Measurements from ENCODE around the gene ANKRD9.

Gene ANKRD9

DNA sequence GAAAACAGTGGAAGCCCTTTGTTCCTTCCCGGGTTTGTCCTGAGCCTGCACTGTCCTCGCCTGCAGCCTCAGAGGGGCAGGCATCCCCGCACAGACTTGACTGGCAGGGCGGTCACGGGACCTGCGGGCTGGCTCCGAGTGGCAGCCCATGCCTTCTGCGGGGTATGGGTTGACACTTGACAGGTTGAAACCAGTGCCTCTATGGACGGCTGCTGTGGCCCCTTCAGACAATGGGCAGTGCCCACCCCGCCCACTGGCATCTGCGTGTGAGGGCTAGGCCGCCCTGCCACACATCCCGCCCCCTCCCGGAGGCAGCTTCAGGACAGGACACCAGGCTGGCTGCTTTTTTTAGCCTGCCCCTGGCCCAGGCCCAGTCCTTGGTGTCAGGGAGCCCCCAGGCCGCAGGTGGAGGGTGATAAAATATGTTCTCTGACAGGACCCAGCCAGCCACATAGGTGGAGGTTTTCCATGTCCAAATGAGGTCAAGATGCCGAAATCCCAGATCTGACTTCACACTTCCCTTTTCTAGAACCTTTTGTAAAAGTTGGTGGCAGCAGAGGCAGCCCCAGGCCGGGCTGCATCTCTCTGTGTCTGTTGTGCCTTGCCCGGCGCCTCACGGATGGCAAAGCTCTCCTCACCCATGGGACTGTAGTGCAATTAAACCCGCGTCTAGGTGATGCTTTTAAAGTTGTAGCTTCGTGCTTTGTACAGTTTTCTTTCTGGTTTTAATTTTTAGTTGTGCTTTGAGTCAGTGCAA lies 10.0 kb downstream of the ANKRD9 start:
- no peak for DNase-seq

DNA sequence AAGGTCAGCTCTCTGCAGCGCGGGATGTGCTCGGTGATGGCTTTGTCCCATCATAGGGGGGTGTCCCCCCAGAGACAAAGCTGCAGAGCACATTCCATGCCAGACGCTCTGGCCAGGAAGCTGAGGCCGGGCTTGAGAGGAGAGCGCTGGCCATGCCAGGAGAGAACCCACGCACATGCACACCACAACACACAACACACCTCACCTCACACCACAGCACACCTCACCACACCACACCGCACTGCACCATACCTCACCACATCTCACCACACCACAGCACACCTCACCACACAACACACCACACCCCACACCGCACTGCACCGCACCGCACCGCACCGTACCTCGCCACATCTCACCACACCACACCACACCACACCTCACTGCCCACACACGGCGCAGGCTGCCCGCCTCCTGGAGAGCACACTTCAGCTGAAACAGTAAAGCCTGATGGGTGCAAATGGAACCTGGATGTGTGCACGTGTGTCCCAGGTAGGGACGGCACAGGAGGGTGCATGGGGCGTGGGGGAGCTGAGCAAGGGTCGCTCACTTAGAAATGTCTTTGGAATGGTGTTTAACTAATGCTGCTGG lies 10.8 kb downstream of the ANKRD9 start:
- no peak for DNase-seq

DNA sequence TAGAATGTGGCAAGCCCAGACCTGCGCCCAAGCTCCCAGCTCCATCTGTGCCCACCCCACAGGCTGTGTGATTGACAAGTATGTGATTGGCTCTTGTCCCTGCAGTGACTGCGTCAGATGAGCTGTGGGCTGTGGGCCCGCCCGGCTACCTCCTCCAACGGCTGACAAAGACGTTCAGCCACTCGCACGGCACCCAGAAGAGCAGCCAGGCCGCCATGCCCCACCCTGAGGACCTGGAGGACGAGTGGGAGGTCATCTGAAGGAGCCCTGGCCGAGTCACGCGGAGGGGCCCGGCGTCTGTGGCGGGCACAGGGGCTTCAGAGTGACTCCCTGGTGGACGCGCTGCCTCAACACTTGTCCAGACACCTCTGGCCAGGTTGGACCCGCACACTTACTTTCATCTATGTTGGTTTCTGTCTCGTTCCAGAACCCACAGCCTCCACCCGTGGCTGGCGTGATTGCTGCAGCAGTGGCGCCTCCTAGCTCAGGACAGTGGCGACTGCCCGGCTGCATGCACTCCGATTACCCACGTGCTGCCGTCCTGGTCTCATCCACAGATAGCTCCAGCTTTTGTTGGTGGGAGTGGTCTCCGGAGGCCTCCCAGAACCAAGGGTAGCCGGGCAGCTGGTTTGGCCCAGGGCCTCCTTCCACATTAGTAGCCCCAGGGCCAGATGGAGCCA lies 11.4 kb downstream of the ANKRD9 start:
- peak in 19 of 58 donors; percentile 23 to 65 (median 43) for DNase-seq

DNA sequence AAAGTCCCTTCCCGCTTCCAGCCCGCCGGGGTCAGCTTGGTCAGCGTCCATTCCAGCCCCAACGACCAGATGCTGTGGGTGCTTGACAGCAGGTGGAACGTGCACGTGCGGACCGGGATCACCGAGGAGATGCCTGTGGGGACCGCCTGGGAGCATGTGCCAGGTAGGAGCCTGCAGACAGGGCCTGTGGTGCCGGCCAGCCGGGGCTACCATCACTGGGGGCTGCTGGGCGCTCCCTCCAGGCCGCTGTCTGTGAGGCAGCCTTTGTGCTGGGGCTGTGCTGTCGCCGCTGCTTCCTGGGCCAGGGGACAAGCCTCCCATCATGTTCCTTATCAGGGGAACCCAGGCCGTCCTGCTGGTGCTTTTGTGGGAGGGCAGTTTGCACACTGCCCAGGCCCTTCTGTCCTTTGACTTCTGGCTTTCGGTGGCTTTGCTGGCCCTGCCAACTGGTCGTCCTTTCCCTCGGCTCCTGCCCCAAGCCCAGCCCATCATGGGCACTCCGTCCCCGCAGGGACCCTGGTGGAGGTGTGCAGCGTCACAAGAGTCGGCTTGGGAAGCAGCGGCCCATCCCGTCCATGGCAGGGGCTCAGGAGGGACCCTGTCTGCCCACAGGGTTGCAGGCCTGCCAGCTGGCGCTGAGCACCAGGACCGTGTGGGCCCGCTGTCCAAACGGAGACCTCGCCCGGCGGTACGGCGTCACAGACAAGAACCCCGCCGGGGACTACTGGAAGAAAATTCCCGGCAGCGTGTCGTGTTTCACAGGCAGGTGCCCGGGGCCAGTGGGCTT lies 12.4 kb downstream of the ANKRD9 start:
- no peak for DNase-seq

DNA sequence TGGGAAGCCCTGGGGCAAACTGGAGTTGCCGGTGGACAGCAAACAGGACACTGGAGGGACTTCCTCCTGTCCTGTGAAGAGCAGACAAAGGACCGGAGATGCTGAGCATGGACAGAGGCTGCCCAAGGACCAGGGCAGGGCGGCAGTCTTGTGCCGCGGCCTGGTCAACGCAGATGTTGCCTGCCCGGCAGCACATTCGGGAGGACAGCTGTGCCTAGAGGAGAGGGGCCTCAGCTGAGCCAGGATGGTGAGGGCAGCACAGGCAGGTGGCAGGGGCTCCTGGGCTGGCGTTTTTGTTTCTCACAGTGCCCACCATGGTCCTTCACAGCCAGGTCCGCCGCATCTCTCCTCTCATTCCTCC lies 13.3 kb downstream of the ANKRD9 start:
- DNase-seq: no peak

DNA sequence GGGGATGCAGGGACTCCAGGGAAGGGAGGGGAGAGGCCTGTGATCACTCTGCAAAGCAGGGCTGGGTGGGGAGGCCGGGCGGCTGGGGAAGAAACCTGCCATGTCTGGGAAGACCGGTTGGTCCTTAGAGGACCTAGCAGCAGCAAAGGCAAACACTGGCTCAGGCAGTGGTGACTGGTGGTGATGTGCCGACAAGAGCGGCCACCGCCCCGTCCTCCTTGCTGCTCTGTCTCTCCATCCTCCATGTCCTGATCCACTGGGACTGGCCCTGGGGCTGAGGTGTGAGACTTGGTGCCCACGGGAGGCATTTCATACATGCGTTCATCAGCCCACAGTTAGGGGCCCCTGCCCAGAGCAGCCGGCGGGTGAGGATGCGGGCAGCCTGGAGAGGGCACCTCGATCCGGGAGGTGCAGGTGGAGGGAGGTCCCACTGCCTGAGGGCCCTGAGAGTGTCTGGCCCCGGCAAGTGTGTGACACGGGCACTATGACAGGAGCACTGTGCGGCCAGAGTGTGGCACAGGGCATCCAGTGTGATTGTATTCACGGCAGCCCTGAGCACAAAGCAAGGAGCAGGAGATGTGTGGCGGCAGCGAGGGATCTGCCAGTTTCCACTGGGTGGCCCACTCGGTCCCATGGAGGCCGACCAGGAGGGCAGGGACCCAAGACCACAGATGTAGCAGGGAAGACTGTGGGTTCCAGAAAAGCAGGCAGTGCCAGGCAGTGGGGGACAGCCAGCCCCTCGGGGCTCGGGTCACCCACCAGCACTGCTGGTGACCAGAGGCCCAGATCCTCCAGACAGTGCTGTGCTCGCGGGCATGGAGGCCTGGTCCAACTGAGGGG lies 13.9 kb downstream of the ANKRD9 start:
- no peak for DNase-seq

DNA sequence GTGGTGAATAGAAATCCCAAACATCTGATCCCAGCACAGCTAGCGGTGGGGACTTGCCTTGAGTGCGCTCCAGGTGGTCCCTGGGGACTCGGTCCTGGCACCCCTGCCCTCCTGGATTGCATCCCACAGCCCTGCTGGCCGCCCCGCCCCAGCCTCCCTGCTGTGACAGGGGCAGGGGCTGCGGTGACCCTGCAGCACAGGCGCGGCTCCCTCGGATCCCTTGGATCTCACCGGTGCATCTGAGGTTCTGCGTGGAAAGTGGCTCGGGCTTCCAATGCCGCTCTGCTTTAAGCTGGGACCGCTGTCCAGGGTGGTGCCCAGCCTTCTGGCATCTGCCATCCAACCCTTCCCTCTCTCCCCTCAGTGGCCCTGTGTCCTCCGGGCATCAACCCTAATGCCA lies 16.0 kb downstream of the ANKRD9 start:
- no peak for DNase-seq

DNA sequence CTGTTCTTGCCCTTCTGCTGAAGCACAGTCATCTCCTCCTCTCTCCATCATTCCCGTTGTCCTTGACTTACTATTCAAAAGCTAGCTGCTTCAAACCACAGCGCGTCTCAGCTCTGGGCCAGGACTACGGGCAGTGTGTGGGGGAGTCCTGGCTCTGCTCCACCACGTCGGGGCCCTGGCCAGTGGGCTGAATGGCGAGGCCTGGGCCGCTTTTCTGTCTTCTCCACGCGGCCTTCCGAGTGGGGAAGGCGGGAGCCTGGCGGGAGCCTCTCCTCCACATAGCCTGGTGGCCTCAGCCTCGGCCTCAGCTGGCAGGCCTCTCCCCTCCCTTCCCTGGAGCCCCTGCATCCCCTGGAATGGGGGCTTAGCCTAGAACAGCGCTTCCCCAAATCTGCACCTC lies 16.5 kb downstream of the ANKRD9 start:
- DNase-seq: peak in 2 of 58 donors; percentile 29 to 42

DNA sequence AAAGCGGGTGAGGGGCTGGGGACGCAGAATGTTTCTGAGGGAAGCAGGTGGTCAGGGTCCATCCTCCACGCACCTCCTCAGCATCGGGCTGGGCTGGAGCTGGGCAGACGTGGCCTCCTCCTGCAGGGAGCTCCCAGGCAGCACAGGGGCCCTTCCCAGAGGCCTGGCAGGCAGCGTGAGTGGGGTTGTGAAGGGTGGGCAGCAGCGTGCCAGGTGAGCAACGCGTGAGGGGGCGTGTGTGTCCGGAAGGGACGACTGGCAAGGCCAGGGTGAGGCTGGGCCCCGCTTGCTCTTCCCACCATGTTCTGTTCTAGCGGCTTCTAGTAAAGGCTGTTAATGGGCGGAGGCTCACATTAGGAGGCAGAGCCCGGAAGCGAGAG lies 17.1 kb downstream of the ANKRD9 start:
- DNase-seq: no peak

DNA sequence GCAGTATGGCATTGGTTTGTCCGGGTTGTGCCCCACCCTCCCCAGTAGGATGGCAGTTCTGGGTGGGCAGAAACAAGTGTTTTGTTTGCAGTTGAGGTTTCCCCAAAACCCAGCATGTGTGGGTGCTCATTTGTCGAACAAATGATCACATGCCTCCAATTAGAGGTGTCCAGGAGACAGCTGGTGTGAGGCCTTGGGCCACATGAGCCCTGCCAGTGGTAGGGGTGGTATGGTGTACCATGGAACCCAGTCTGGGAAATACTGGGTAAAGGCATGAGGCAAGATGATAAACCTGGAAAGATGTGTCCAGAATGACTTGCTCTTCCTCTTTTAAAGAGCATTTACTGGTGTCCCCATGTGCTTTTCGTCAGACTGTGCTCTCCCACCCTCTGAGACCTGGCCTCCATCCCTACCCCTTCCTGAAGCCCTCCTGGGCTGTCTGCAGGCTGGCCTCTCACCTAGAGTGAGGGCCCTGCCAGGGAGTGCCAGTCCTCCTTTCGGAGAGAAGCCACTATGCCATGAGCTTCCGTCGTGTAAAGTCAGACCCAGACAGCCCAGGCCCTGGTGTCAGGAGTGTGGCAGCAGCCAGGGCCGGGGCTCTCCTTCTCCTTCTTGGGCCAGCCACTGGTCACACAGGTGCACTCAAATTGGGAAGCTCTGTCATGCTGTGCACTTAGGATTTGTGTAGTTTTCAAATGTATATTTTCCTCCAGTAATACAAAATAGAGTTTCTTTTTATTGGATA lies 17.6 kb downstream of the ANKRD9 start:
- no peak for DNase-seq

DNA sequence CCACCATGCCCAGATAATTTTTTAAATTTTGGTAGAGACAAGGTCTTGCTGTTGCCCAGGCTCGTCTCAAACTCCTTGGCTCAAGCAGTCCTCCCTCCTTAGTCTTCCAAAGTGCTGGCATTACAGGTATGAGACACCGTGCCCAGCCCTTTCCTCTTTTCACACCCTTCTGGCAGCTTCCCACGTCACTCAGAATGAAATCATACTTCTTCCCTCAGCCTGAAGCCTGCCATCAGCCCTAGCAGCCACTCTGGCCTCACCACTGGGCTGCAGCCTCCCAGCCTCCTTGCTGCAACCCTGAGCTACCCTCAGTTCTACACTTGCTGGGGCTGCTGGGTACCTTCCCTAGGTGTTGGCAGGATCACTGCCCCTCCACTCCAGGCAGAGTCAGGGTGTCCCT lies 18.2 kb downstream of the ANKRD9 start:
- DNase-seq: no peak

DNA sequence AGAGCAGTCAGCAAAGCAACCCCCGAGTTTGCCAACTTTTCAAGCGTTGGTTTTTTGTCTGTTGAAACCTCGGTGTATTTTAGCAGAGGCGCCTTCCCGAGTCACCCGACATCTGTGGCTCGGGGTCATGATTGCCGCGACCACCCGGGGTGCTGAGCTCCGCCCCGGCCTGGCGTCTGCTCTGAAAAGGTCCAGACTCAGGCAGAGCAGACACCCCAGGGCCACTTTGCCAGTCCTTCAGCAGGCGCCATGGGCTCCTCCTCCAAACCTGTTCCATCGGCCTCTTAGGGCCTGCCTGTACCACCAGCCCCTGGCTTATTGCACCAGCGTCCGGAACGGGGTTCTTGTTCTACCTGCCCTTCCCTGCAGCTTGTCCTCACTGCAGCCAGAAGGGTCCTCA lies 19.1 kb downstream of the ANKRD9 start:
- DNase-seq: no peak

DNA sequence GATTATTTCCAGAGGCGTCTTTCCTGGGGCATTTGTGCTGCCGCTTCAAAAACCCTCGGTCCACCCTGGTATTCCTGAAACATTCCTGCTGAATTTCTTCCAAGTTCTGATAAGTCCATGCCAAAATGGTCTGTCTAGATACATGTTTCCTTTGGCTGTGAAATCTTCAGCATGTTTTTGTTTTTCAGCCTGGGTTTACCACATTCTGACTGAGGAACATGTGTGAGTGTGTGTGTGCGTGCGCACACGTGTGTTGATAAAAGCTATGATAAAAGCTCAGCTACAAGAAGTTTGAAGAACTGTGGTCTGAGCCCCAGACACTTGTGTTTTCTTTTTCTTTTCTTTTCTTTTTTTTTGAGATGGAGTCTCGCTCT lies 22.4 kb downstream of the ANKRD9 start:
- no peak for DNase-seq

DNA sequence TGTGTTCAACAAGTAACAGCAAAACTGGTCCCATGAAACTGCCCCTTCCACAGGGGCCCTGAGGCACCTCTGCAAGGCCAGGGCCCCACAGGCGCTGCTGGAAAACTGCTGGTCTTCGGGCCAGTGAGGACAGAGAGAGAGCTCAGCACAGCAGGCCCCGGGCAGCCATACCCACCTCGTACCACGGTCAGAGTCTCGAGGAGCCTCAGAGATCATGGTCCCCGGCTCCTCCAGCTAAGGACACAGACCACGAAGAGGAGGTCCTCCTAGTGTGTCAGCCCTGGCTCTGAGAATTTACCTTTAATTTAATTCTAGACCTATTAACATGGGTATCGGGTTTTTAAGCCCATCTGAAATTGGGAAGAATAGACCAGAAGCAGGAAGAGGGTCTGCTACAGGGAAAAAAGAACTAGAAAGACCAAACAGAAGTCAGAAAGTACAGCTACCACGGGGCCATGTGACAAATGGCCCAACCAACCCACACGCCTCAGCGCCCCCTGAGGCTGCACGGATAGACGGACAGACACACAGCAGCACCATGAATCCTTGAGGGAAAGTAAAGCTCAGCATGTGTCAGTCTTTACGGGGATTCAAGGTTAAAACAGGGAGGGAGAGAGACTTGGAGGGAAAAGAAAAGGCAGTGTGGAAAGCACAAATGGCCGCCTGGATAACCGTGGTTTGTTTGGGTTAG lies 22.9 kb downstream of the ANKRD9 start:
- no peak for DNase-seq

DNA sequence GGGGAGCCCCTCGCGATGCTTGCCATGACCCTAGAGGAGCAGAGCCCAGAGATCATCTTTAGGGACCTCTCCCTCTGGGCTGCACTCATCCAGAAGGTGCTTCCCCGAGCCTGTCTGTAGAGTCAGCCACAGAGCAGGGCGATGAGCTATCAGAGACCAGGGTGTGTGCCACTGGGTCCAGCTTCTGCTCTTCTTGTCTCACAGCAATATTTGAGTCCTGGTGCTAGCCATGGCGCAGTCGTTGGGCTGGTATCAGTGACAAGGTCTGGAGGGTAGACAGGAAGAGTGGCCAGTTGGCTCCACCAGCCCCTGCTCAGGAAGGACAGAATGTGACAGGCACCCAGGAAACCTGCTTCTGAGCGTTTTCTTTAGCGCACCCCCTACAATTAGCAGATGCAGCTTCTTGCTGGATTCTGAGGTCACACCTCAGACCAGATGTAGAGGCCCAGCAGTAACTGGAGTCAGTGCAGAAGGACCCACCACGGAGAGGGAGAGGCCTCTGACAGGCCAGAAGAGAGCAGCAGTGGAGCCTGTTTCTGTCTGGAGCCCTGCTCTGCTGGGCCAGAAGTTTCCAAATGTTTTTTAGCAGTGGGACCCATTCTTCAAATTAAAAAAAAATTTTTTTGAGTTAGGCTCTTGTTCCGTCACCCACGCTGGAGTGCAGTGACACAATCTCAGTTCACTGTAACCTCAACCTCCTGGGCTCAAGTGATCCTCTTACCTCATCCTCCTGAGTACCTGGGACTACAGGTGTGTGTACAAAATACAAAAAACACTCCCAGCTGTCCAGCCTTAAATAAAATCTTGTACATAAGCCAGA lies 23.7 kb downstream of the ANKRD9 start:
- DNase-seq: no peak

DNA sequence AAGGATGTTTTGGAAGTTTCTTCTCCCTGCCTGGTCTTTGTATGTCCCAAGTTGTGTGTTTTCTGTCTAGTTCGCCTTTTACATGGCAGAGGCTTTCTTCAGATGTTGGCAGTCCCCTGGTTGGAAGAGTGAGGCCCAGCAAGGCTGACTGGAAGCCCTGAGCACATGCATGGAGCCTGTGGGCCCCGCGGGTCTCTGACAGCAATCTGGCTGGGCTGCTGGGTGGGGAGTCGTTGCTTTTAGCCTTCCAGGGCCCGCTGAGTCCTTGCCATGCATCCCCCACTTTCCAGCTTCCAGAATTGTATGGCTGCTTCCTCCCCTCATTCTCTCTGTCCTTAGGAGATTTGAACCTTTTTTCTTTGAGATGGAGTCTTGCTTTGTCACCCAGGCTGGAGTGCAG lies 25.3 kb downstream of the ANKRD9 start:
- DNase-seq: no peak

DNA sequence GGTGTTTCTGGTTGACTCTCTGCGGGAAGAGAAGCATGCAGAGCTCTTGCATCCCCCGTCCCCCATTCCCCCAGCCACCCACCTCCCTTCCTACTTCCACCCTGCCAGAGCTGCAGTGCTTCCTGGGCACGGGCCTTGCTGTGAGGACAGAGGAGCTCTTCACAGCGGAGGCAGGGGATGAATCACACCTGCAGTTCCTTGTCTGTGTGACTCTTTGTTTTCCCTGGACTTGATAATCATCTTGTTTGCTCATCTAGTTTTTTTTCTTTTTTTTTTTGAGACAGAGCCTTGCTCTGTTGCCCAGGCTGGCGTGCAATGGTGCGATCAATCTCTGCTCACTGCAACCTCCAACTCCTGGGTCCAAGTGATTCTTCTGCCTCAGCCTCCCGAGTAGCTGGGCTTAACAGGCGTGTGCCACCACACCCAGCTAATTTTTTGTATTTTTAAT lies 27.8 kb downstream of the ANKRD9 start:
- DNase-seq: peak in 3 of 58 donors; percentile 27 to 70 (median 31)

DNA sequence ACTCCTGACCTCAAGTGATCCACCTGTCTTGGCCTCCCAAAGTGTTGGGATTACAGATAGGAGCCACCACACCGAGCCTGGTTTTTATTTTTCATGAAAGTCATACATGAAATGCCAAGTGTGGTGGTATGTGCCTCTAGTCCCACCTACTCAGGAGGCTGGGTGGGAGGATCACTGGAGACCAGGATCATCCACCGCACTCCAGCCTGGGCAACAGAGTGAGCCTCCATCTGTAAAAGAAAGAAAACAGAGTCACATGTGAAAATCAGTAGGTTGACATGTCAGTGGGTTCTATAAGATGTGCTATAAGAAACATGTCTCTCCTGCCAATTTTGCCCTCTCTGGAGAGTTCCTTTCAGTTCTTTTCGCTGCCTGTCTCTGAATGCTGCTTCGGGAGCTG lies 28.2 kb downstream of the ANKRD9 start:
- DNase-seq: peak in 2 of 58 donors; percentile 2 to 50

DNA sequence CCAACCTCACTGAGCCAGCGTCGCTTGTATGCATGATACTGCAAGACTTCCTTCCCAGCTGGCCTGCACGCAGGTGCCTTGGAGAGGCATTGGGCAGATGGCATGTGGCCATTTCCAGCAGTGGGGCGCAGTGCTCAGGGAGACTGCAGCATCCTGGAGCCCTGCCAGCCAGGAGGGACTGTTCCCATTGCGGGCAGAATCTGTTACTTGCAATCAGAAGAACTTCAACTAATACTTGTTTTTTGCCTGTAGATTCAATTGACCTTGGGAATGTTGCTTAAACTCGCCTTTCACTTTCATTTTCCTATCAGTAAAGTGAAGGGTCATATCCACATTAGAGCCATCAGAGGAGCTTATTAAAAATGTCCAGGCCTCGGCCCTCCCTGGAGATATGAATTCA lies 29.8 kb downstream of the ANKRD9 start:
- DNase-seq: peak in 17 of 58 donors; percentile 27 to 63 (median 40)

Data from anterior cingulate cortex (tissue), 58 donors.